DND-41 (cell line): ENCODE data around the gene LZTFL1.

ENCODE experiments used
- EZH2 ChIP-seq: IDR thresholded peaks from 3 replicates; pipeline ENCODE4 v1.6.1; 2012; ENCODE audit warnings: borderline replicate concordance, low read depth, mild to moderate bottlenecking, moderate library complexity, low read length, inconsistent platforms; ENCODE audit not compliant: severe bottlenecking
- TF ChIP-seq, protein P1 (sequence below): IDR thresholded peaks from 2 replicates; pipeline ENCODE4 v1.5.1; 2012; ENCODE audit warnings: borderline replicate concordance, low read length, moderate library complexity, mild to moderate bottlenecking; ENCODE audit not compliant: poor library complexity, severe bottlenecking; ENCODE audit errors: extremely low read depth

DNA sequence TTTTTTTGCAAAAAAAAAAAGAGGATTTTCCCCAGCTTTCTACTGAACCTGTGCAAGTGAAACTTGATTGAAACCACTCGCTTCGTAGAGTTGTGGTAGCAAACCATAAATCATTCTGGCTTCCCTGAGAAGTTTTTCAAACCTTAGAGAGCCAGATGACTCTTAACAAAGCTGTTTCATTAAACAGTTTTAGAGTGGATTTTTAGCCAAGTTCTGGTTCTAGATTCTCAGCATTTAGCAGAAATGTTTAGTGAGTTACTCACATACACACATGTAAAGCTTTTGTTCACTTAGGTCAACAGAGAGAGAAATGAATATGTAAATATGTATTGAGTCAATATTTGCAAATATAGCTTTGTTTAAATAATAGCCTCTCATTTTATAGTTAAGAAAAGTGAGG is 26.3 kb upstream of the LZTFL1 start:
- TF ChIP-seq, protein P1, sequence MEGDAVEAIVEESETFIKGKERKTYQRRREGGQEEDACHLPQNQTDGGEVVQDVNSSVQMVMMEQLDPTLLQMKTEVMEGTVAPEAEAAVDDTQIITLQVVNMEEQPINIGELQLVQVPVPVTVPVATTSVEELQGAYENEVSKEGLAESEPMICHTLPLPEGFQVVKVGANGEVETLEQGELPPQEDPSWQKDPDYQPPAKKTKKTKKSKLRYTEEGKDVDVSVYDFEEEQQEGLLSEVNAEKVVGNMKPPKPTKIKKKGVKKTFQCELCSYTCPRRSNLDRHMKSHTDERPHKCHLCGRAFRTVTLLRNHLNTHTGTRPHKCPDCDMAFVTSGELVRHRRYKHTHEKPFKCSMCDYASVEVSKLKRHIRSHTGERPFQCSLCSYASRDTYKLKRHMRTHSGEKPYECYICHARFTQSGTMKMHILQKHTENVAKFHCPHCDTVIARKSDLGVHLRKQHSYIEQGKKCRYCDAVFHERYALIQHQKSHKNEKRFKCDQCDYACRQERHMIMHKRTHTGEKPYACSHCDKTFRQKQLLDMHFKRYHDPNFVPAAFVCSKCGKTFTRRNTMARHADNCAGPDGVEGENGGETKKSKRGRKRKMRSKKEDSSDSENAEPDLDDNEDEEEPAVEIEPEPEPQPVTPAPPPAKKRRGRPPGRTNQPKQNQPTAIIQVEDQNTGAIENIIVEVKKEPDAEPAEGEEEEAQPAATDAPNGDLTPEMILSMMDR: no peak
- no peak for TF ChIP-seq EZH2
